HG03095 (cell line): ENCODE results near the gene MAG.

ENCODE experiments used
- ATAC-seq: cut with Tn5 transposase; IDR thresholded peaks from one replicate; pipeline ENCODE4 v1.9.1; 2021; ENCODE audit warnings: moderate library complexity; ENCODE audit not compliant: unreplicated experiment

The MAG gene

DNA sequence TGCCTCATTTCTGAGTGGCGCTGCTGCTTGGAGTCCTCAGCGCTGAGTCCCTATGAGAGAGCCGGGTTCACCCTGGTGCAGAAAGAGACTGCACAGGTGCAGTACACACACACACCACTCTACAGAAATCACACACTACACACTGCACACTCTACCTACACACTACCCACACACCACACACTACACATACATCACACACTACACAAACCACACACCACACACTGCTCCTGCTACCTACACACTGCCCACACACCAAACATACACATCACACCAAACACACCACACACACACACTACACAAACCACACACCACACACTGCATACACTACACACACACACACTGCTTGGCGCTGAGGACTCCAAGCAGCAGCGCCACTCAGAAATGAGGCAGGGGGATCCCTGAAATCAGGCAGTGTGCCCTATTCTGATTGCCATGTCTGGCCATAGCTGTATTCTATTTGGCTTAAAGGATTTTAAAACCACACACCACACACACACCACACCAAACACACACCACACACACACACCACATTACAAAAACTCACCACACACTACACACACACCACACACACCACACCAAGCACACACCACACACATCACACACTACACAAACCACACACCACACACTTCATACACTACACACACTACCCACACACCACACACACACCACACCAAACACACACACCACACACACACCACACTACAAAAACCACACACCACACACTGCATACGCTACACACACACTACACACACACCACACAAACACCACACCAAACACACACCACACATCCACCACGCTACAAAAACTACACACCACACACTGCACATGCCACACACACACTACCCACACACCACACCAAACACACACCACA lies 4.9 kb downstream of the MAG start:
- no peak for ATAC-seq

DNA sequence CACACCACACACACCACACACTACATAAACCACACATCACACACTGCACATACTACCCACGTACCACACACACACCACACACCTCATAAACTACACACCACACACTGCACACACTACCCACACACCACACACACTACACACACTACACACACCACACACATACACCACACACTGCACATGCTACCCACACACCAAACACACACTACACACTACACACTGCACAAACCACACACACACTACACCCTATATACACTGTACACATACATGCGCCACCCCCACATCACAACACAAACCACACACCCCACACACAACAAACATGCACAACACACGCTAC lies 5.5 kb downstream of the MAG start:
- no peak for ATAC-seq

DNA sequence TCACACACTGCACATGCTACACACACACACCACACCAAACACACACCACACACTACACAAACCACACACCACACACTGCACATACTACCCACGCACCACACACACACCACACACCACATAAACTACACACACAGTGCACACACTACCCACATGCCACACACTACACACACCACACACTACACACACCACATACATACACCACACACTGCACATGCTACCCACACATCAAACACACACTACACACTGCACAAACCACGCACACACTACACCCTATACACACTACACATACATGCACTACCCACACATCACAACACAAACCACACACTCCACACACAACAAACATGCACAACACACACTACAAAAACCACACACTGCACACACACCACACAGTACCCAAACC lies 6.0 kb downstream of the MAG start:
- no peak for ATAC-seq

DNA sequence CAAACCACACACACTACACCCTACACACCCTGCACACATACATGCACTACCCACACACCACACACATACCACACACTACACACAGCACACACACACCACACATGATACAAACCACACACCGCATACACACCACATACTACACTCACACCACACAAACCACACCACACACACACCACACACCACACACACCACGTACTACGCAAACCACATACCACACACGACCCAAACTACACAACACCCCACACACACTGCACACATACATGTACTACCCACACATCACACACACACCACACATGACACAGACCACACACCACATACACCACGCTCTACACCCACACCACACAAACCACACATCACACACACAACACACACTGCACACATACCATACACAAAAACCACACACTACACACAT lies 6.6 kb downstream of the MAG start:
- ATAC-seq: no peak

DNA sequence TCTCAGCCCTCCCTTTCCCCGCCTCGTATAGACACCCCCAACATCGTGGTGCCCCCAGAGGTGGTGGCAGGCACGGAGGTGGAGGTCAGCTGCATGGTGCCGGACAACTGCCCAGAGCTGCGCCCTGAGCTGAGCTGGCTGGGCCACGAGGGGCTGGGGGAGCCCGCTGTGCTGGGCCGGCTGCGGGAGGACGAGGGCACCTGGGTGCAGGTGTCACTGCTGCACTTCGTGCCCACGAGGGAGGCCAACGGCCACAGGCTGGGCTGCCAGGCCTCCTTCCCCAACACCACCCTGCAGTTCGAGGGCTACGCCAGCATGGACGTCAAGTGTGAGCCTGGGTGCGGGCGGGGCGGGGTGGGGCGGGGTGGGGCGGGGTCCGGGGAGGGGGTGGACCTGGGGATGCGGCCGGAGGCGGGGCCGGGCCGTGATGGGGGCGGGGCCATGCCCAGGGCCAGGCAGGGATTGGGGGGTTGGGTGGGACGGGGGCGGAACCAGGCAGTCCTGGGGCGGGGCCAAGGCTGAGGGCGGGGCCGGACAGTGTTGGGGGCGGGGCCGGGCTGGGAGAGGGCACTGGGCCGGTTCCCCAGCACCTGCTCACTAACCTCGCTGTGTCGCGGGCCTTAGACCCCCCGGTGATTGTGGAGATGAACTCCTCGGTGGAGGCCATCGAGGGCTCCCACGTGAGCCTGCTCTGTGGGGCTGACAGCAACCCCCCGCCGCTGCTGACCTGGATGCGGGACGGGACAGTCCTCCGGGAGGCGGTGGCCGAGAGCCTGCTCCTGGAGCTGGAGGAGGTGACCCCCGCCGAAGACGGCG lies 7.8 kb downstream of the MAG start:
- no peak for ATAC-seq

DNA sequence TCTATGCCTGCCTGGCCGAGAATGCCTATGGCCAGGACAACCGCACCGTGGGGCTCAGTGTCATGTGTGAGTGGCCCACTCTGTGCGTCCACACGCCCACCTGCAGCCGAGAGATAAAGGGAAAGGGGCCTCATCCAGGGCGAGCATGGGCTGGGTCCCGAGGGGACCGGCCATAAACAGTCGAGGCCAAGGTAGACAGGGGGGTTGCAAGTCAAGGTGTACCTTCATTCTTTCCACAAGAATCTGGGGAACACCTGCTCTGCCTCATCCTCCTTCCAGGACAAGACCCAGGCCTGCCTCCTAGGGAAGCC lies 8.3 kb downstream of the MAG start:
- no peak for ATAC-seq

DNA sequence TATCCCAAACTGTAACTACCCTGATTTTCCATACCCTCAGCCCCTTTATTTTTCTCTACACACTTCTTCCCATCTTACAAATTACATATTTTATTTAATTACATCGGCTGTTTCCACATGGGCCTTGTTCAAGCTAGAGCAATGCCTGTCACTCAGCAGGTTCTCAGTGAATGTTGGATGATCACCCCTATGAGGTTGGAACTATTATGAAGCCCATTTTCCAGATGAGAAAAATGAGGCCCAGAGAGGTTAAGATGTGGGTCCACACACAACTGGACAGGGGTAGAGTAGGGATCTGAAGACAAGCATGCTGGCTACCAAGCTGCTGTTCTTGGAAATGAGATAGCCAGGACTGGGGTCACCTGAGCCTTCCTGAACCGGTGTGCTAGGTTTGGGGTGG lies 10.0 kb downstream of the MAG start:
- no peak for ATAC-seq

DNA sequence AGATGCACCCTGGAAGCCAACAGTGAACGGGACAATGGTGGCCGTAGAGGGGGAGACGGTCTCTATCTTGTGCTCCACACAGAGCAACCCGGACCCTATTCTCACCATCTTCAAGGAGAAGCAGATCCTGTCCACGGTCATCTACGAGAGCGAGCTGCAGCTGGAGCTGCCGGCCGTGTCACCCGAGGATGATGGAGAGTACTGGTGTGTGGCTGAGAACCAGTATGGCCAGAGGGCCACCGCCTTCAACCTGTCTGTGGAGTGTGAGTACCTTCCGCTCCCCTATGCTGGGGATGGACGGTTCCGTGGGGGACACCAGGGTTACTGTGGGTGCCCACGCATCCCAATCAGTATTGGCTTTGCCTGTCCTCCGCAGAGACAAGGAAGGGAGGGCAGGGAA lies 10.5 kb downstream of the MAG start:
- no peak for ATAC-seq

DNA sequence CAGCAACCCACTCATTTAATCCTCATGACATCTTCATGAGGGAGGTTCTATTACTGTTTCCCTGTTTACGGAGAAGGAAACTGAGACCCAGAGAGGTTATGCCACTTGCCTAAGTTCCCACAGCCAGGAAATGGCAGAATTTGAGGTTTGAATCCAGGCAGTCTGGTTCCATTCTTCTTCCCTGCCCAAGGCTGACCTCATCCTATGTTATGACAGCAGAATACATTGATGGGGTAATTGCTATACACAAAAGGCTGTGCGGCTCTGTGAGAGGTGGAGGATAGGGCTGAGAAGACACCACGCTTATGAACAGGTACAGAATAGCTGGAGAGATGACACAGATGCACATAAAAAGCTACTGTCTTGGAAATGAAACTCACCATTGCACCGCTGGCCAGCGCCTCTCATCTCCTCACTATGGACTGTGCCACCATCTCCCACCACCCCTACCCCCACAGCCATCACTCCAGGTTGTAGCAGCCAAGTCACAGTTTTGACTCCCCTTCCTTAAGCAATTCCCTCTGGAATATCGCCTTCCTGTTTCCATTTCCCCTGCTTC lies 11.5 kb downstream of the MAG start:
- no peak for ATAC-seq

DNA sequence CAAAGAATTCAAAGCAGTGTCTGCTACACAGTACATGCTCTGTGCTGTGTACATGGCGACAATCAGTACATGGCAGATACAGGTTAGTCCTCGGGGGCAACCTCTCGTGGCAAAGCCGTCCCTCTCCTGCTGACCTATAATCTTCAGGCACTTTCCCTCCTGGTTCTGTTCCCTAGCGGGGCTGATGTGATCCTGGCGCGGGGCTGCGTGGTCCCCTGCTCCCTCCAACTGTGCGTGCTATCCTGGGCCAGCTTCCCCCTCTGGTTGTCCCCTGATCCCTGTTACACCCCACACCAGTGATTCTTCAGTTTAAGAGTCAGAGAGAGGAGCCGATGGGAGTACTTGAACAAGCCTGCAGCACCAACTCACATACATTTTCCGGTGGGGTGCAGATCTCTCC lies 12.1 kb downstream of the MAG start:
- no peak for ATAC-seq

DNA sequence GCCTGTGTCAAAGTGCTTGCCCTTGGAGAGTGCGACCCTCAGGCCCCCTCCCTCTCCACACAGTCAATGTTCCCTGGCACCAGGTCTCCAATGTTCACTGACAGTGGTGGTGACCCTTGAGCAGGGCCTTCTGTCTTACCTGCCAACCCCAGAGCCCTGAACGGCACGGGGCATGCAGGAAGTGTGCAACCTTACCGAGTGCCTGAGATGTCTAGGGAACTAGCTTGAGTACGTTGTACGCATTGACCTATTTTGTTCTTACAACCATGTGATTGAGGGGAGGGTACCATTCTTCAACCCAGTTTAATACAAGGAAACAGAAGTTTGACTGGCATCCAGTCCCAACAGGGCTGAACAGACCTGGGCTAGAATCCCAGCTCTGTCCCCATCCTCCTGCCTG lies 13.2 kb downstream of the MAG start:
- no peak for ATAC-seq

DNA sequence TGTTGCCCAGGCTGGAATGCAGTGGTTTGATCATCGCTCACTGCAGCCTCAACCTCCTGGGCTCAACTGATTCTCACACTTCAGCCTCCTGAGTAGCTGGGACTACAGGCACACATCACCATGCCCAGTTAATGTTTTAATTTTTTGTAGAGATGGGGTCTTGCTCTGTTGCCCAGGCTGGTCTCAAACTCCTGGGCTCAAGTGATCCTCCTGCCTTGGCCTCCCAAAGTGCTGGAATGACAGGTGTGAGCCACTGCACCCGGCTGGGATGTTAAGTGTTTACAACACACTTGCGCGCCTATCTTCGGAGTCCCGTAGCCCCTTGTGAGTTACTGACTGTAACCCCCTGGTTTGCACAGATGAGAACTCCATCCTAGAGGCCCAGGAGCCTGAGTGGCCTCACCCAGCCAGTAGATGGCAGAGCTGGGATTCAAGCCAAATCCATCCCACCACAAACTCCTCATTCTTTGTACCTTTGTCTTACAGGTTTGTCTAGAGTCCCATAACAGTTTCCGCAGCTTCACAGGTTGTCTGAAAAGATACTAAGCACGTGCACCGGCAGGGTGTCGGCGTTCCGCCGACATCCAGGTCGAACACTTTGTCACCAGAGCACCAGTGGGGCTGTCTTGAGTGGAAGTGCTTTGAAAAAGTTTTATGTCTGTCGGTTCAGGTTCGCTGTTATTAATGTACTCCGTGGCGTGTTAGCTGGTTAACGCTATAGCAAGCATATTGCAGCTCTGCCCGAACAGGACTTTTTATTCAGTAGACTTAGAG lies 14.7 kb downstream of the MAG start:
- ATAC-seq: no peak

DNA sequence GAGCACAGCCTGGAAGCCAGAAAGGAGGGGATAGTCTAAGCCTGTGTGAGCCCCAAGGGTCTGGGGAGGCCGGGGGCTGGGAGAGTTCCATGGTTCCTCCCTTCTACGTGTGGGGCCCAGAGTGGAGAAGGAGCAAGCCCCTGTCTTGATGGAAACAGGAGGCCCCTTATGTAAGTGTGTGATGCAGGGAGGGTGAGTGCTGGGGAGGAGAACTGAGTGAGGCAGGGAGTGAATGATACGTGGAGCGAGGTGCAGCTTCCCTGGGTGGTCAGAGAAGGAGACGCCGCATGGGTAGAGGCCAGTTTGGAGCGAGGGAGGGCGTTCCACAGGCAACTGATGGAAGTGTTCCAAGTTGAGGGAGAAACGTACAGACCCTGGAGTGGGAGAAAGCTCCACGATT lies 16.0 kb downstream of the MAG start:
- ATAC-seq: no peak

DNA sequence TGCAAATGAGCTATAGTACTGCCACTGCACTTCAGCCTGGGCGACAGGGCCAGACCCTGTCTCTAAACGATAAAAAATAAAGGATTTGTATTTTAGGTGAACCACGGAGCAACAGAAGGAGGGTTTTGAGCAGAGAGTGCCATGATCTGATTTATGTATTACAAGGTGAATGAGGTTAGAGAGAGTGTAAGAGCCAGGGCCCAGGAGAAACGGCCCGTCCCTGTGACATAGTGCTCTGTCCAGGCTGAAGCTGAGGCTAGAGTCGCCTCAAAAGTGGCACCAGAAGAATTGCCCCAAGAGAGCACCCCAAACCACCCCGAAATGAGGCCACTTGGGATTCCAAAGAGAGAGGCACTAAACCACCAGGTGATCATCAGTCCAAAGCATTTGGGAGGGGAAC lies 16.9 kb downstream of the MAG start:
- ATAC-seq: no peak

DNA sequence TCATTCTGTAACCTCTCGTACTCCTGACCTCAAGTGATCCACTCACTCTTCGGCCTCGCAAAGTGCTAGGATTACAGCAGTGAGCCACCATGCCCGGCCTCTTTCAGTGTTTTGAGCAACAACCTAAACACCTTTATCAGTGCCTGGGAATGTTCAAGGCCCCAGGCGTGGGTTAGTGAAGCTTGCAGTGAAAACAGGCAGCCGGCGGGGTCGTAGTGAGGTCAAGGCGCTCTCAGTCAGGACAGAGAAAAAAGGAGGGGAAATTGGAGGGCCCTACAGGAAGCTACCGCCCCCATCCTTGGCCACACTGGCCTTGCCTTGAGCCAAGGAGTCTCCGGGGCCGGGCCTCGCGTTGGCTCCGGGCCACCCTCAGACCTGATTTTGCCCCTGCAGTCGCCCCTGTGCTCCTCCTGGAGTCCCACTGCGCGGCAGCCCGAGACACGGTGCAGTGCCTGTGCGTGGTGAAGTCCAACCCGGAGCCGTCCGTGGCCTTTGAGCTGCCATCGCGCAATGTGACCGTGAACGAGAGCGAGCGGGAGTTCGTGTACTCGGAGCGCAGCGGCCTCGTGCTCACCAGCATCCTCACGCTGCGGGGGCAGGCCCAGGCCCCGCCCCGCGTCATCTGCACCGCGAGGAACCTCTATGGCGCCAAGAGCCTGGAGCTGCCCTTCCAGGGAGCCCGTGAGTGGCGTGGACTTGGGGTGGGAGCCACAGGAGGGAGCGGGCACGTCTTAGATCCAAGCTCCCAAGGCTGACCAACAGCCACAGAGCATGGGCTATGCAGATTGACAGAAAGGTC lies 17.7 kb downstream of the MAG start:
- ATAC-seq: no peak

DNA sequence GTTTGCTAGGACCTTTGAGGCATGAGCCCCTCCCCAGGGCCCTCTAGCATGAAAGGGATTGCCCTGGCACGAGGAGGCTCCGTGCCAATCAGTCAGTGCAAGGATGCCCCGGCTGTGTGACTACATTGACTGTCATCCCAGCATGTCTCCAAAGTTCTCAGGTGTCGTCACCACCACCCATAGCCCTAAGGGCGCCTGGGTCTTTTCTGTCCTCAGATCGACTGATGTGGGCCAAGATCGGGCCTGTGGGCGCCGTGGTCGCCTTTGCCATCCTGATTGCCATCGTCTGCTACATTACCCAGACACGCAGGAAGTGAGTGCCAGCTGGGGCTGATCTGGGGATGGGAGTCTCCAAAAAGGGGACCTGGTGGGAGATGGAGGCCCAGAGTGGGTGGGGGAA lies 18.4 kb downstream of the MAG start:
- ATAC-seq: no peak

DNA sequence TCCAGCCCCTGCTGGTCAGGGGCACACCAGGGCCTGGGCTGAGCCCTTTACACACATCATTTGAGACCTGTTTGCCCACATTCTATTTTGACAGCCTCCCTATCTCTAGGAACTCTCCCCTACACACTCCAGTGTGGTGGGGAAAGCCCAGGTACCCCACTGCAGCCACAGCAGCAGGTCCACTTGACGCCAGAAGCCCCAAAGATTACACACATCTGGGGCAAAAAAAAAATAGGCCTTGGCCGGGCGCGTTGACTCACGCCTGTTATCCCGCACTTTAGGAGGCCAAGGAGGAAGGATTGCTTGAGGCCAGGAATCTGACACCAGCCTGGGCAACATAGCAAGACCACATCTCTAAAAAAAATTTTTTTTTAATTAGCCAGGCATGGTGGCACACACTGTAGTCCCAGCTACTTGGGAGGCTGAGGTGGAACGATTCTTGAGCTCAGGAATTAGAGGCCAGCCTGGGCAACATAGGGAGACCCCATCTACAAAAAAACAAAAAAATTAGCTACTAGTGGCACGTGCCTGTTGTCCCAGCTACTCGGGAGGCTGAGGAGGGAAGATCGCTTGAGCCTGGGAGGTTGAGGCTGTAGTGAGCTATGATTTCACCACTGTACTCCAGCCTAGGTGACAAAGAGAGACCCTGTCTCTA lies 19.0 kb downstream of the MAG start:
- no peak for ATAC-seq

DNA sequence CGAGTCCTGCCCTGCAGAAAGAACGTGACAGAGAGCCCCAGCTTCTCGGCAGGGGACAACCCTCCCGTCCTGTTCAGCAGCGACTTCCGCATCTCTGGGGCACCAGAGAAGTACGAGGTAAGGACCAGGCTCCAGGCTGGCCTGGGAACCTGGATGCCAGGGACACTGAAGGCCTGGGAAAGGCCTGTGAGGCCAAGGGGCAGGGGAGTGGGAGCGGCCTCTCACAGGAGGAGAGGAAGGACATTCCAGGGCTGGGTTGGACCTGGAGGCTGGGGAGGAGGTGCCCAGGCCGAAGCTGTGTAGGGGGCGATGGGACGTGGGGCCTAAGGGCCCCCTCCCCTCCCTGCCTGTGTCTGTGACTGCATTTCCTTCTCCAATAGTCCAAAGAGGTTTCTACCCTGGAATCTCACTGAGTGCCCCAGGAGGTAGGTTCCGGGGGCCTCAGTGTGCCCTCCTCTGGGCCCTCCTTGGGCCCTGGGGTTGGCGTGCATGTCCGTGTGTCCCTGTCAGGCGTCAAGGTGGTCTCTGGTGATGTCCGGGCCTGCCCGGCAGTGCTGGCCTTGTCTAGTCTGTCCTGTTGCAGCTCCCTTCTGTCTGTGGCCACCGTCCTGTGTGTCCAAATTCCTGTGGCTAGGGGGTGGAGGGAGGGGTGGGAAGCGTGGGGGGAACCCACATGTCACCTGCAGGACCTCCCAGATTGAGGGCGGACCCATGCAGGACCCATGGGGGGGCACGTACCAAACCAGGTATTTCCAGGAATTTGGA lies 20.1 kb downstream of the MAG start:
- ATAC-seq: no peak

DNA sequence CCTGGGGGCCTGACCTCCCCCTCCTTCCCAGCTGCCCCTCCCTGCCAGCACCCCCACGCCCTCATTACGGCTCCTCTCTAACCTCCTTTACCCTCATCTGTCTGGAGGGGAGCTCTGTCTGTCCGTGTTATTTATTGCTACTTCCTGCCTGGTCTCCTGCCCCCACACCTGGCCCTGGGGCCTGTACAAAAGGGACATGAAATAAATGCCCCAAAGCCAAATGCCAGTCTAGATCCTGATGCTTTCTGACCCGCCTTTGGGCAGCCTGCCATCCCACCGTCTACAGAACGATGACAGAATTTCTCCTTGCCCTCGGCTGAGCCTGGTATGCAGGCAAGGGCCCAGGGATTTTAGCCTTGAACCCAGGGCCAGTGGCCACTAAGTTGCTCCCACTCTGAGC lies 21.6 kb downstream of the MAG start:
- ATAC-seq: no peak

DNA sequence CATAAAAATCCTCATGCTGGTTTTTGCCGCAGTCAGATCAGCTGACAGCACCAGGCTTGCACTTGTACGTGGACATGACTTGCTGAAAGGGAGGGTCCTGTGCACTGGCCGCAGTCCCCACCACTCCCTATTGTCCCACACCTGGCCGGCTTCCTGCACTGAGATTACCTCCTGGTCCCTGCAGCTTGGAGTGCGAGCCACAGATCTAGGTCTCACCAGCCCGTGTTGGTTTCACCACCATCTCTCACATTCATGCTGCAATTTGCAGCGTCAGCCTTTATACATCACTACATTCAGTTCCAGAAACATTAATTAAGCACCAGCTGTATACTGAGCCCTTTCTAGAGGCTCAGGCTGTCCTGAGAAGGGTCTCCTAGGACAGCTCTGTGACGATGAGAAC lies 22.1 kb downstream of the MAG start:
- ATAC-seq: no peak
